HG03108 (cell line): ENCODE data around the gene SPRED2.

Source experiments
- ATAC-seq: cut with Tn5 transposase; IDR thresholded peaks from one replicate; pipeline ENCODE4 v1.9.1; 2021; ENCODE audit warnings: moderate library complexity; ENCODE audit not compliant: unreplicated experiment

Gene SPRED2

GRCh38 chr2:65282477-65283053 is 149.8 kb downstream of the SPRED2 start:
- ATAC-seq, result no peak

GRCh38 chr2:65281627-65282351 is 150.6 kb downstream of the SPRED2 start:
- ATAC-seq, result no peak

- no peak for ATAC-seq
Observed at GRCh38 chr2:65279756-65280155, 152.6 kb downstream of the SPRED2 start.

GRCh38 chr2:65278531-65278981 is 153.8 kb downstream of the SPRED2 start:
- no peak for ATAC-seq

- ATAC-seq, result no peak
Observed at GRCh38 chr2:65277791-65278483, 154.5 kb downstream of the SPRED2 start.

GRCh38 chr2:65277118-65277517 is 155.3 kb downstream of the SPRED2 start:
- ATAC-seq, result no peak

- no peak for ATAC-seq
Observed at GRCh38 chr2:65276609-65277008, 155.8 kb downstream of the SPRED2 start.

GRCh38 chr2:65275141-65275915 is 157.1 kb downstream of the SPRED2 start:
- no peak for ATAC-seq

- ATAC-seq, result no peak
Observed at GRCh38 chr2:65273344-65273743, 159.1 kb downstream of the SPRED2 start.

GRCh38 chr2:65268957-65269356 is 163.4 kb downstream of the SPRED2 start:
- no peak for ATAC-seq

GRCh38 chr2:65267008-65267407 is 165.4 kb downstream of the SPRED2 start:
- no peak for ATAC-seq

- no peak for ATAC-seq
Observed at GRCh38 chr2:65265671-65266045, 166.7 kb downstream of the SPRED2 start.

- ATAC-seq, result no peak
Observed at GRCh38 chr2:65264821-65265670, 167.4 kb downstream of the SPRED2 start.

GRCh38 chr2:65263986-65264385 is 168.4 kb downstream of the SPRED2 start:
- no peak for ATAC-seq

GRCh38 chr2:65263262-65263661 is 169.1 kb downstream of the SPRED2 start:
- ATAC-seq, result no peak

- ATAC-seq, result no peak
Observed at GRCh38 chr2:65261676-65262075, 170.7 kb downstream of the SPRED2 start.
